Esophagus squamous epithelium (tissue), 5 donors: ENCODE measurements around the gene RABAC1. TPM values are rescaled to one million over a fixed set of nuclear protein-coding genes. Genes with fewer than 3 reads are reported as not detected.

Source experiments
- DNase-seq: peaks from one replicate; lab custom pipeline; 2025; lab: John Stamatoyannopoulos, UW
- H3K27ac ChIP-seq, 4 donors: fragments of 200-600 bp; sonication (generic); one replicate each; pipeline ENCODE4 v1.5.1; 2016 to 2019; ENCODE audit warnings: mild to moderate bottlenecking in 1 of 4
- H3K27me3 ChIP-seq, 4 donors: fragments of 200-600 bp; sonication (generic); 1 replicate in 3 of 4; 2 replicates in 1 of 4; pipeline versions ENCODE4 v1.5.1 to v1.6.0; 2017 to 2021; ENCODE audit warnings: antibody characterized with exemption in 1 of 4
- H3K36me3 ChIP-seq, 3 donors: fragments of 200-600 bp; sonication (generic); one replicate each; pipeline ENCODE4 v1.5.1; 2016 to 2019
- H3K4me1 ChIP-seq, 3 donors: fragments of 200-600 bp; sonication (generic); one replicate each; pipeline ENCODE4 v1.5.1; 2017 to 2019
- H3K4me3 ChIP-seq, 4 donors: fragments of 200-600 bp; sonication (generic); 1 replicate in 3 of 4; 2 replicates in 1 of 4; pipeline ENCODE4 v1.5.1; 2016 to 2019; ENCODE audit warnings: mild to moderate bottlenecking in 2 of 4, moderate library complexity in 1 of 4
- H3K9me3 ChIP-seq, 3 donors: fragments of 200-600 bp; sonication (generic); one replicate each; pipeline ENCODE4 v1.5.1; 2016 to 2019
- CTCF ChIP-seq, 6 experiments: fragments of 450-650 bp in 4 of 6; fragments of 200-600 bp in 2 of 6; sonication (generic) in 2 of 6; IDR thresholded peaks; one replicate each; pipeline ENCODE4 v1.5.1; 2016 to 2019; ENCODE audit warnings: antibody characterized with exemption in 6 of 6, mild to moderate bottlenecking in 4 of 6, moderate library complexity in 4 of 6
- POLR2A ChIP-seq, 4 donors: fragments of 450-650 bp; IDR thresholded peaks; one replicate each; pipeline ENCODE4 v1.6.1; 2017; ENCODE audit warnings: antibody characterized with exemption in 4 of 4, mild to moderate bottlenecking in 4 of 4, moderate library complexity in 3 of 4
- WGBS, 2 donors: methylation state at CpG; one replicate each; pipeline ENCODE4 v1.1.5; 2018; 5-methylcytosine and 5-hydroxymethylcytosine counted together
- intact Hi-C: fragments of 100-400 bp; cut with DNase I; formaldehyde crosslinking; loops from one replicate; pipeline ENCODE4 v1.15.0; 2022
- total RNA-seq, 4 donors: library from RNA; depleted of rRNA; stranded (reverse); fragments of >200 nt; gene quantifications; one replicate each; pipeline ENCODE4 v1.1.0, GENCODE V29; 2016
- donor health status: DM: yes; HTN: yes; CAD: no.

RABAC1 gene
- total RNA-seq, 4 donors from 2014 or later: 47.4 to 113 (median 103) TPM

GRCh38 chr19:41921577-41922576 is 37.2 kb downstream of the RABAC1 start:
- WGBS, 2 donors: 15 to 27% methylated on average over 19 to 20 of the region's 22 CpGs
- no peak overlapping the region for H3K27ac ChIP-seq
- intact Hi-C loops: no loop called here
- H3K27me3 ChIP-seq: peaks cover 5 to 100% (median 37%) of the 10 kb centered on the region in 4 donors
- no peaks in the 10 kb centered on the region for H3K36me3 ChIP-seq
- H3K4me3 ChIP-seq: no peak overlapping the region
- DNase-seq: no peak
- H3K4me1 ChIP-seq: no peaks in the 10 kb centered on the region
- no peaks in the 10 kb centered on the region for H3K9me3 ChIP-seq
- no peak for TF ChIP-seq CTCF (IDR thresholded peaks at IDR 0.05)
- no peak for TF ChIP-seq POLR2A (IDR thresholded peaks at IDR 0.05)

- intact Hi-C loops: no loop called here
- peaks cover 0 to 100% (median 36%) of the 10 kb centered on the region in 4 donors for H3K27me3 ChIP-seq
- H3K4me1 ChIP-seq: no peaks in the 10 kb centered on the region
- DNase-seq: no peak
- no peaks in the 10 kb centered on the region for H3K36me3 ChIP-seq
- H3K4me3 ChIP-seq: no peak overlapping the region
- no peak overlapping the region for H3K27ac ChIP-seq
- TF ChIP-seq CTCF (IDR thresholded peaks at IDR 0.05) (no peak), POLR2A (IDR thresholded peaks at IDR 0.05) (no peak)
- H3K9me3 ChIP-seq: no peaks in the 10 kb centered on the region
- WGBS, 2 donors: 10 to 12% methylated on average over 8 of the region's 26 CpGs
Measured at GRCh38 chr19:41920882-41921576, 38.1 kb downstream of the RABAC1 start.

GRCh38 chr19:41919948-41920712 is 39.0 kb downstream of the RABAC1 start:
- H3K27me3 ChIP-seq: peaks cover 7 to 100% (median 41%) of the 10 kb centered on the region in 4 donors
- TF ChIP-seq CTCF (IDR thresholded peaks at IDR 0.05) (no peak), POLR2A (IDR thresholded peaks at IDR 0.05) (no peak)
- no peak overlapping the region for H3K4me3 ChIP-seq
- no peaks in the 10 kb centered on the region for H3K9me3 ChIP-seq
- H3K36me3 ChIP-seq: no peaks in the 10 kb centered on the region
- intact Hi-C loops: no loop called here
- no peak for DNase-seq
- 68 to 74% methylated on average over 27 to 30 of the region's 33 CpGs for WGBS, 2 donors
- H3K4me1 ChIP-seq: peaks cover 0 to 8% (median 4%) of the 10 kb centered on the region in 3 donors
- H3K27ac ChIP-seq: no peak overlapping the region

- TF ChIP-seq CTCF (IDR thresholded peaks at IDR 0.05) (no peak), POLR2A (IDR thresholded peaks at IDR 0.05) (no peak)
- Histone ChIP-seq H3K4me1 (peaks cover 0 to 13% (median 5%) of the 10 kb centered on the region in 3 donors), H3K36me3 (no peaks in the 10 kb centered on the region), H3K4me3 (no peak overlapping the region), H3K27me3 (peaks cover 7 to 99% (median 41%) of the 10 kb centered on the region in 4 donors), H3K9me3 (no peaks in the 10 kb centered on the region), H3K27ac (no peak overlapping the region)
- intact Hi-C loops: no loop called here
- DNase-seq: no peak
- 85 to 86% methylated on average over 5 of the region's 5 CpGs for WGBS, 2 donors
Measured at GRCh38 chr19:41918653-41919244, 40.4 kb downstream of the RABAC1 start.
